GM12864 (cell line): ENCODE measurements around the gene NACC2.

Source experiments
- DNase-seq: peaks from one replicate; pipeline ENCODE4 v3.0.0-alpha.2; 2011; ENCODE audit warnings: low read depth
- H3K4me3 ChIP-seq: 2 replicates; pipeline ENCODE4 v1.5.1; 2011; ENCODE audit warnings: mild to moderate bottlenecking, low read depth, low read length, control low read depth
- CTCF ChIP-seq: IDR thresholded peaks from 2 replicates; pipeline ENCODE4 v1.5.1; 2011; ENCODE audit warnings: low read depth, mild to moderate bottlenecking, moderate library complexity, low read length, control low read depth, inconsistent platforms; ENCODE audit errors: missing control alignments

Gene NACC2

GRCh38 chr9:136127313-136127712 lies 32.2 kb upstream of the NACC2 start:
- H3K4me3 ChIP-seq = no peak overlapping the region
- TF ChIP-seq CTCF = no peak
- no peak for DNase-seq

- no peak for TF ChIP-seq CTCF
- DNase-seq = no peak
- H3K4me3 ChIP-seq = no peak overlapping the region
Observed at GRCh38 chr9:136124976-136125692, 30.0 kb upstream of the NACC2 start.

GRCh38 chr9:136122425-136123383 lies 27.6 kb upstream of the NACC2 start:
- DNase-seq = no peak
- no peak overlapping the region for H3K4me3 ChIP-seq
- TF ChIP-seq CTCF = peak; percentile 94

GRCh38 chr9:136121801-136122200 lies 26.7 kb upstream of the NACC2 start:
- no peak overlapping the region for H3K4me3 ChIP-seq
- no peak for DNase-seq
- TF ChIP-seq CTCF = no peak

- no peak overlapping the region for H3K4me3 ChIP-seq
- DNase-seq = no peak
- TF ChIP-seq CTCF = no peak
Observed at GRCh38 chr9:136120438-136120844, 25.4 kb upstream of the NACC2 start.

- H3K4me3 ChIP-seq = peak overlapping the region; percentile 93
- DNase-seq = no peak
- TF ChIP-seq CTCF = no peak
Observed at GRCh38 chr9:136119883-136120393, 24.8 kb upstream of the NACC2 start.
